Activated naive CD4-positive, alpha-beta T cell treated with anti-CD3 and anti-CD28 coated beads, Interleukin-2, amount 10 ng/mL, durations not matched to agents 5 hours and 36 hours (primary cell): ENCODE data around the gene EEF1A2. TPM values are rescaled to one million over a fixed set of nuclear protein-coding genes. Genes with fewer than 3 reads are reported as not detected.

Experiments
- total RNA-seq, 2 experiments: library from RNA; stranded (reverse); gene quantifications; one replicate each; pipeline ENCODE4 v1.2.3, GENCODE V29; 2021

EEF1A2 gene
- under 1 TPM; 0.19 to 0.88 TPM for total RNA-seq

GRCh38 chr20:63498960-63499337 lies at the start of gene EEF1A2:
EEF1A2 (minus strand) TSS chr20:63499083; CDS start chr20:63497763, 1,320 bp downstream.

DNA sequence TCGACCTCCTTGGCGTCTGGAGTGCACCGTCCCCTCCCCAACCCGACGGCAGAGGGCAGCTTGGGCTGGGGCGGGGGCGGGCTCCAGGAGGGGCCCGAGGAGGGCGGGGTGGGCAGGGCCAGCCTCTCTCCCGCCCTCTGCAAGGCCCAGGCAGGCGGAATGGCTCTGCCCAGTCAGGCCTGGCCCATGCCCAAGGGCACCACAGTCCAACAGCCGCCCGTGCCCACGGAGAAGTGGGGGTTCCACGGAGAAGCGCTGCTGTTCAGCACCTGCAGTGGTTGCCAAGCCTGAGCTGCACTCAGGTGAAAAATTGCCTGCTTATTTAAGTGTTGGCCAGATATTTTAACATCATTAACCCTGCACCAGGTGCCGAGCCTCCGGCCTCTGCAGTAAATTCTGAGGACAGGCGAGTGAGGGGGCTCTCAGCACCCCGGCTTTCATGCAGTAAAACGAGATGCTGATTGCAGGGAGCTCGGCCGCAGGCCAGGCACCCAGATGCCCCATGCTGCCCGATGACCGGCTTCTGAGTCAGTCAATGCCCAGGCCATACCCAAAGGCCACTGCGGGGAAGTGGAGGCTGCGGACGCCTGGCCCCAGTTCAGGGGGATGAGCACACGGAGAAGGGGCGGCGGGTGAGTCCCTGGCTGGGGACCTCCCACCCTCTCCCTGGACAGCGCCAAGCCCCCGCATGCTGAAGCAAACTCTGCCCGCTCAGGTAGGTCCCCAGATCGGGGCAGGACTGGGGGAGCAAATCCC lies 49.0 kb upstream of the EEF1A2 start, which contains the start of gene SRMS:
SRMS (minus strand) TSS at position 25 of the 756 bp plus-strand sequence. CDS start 286 bp downstream, outside the sequence.

DNA sequence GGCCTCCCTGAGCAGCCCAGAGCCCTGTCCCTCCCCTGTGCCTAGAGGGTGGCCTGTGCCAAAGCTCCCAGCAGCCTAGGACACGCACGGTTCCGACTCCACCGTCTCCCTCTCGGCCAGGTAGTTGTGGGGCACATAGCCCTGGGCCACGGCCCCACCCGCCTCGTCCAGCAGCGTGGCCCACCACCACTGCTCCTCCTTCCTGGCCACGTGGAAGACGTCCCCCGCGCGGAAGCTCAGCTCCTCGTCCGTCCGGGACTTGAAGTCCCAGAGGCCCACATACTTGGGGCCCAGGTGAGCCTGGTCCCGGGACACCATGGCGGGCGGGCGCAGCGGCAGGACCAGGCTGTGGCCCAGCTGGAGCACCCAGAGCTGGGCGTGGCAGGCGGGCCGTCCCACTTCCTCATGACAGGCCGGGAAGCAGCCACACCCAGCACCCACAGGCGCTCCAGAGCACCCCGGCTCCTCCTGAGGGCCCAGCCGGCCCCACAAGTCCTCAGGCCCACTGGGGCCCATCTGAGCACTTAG lies 38.2 kb upstream of the EEF1A2 start, which contains the start of gene PTK6:
PTK6 (minus strand) TSS at position 380 of the 528 bp plus-strand sequence; CDS start at position 318, 62 bp downstream.

GRCh38 chr20:63520504-63520933 lies 21.6 kb upstream of the EEF1A2 start, which contains the start of gene PPDPF:
PPDPF (plus strand) TSS chr20:63520765; CDS start chr20:63521309, 544 bp downstream.

GRCh38 chr20:63471981-63472831 lies 26.7 kb downstream of the EEF1A2 start, which contains the start of gene KCNQ2:
KCNQ2 (minus strand) TSS chr20:63472655; CDS start chr20:63472463, 192 bp downstream.

Other genes with a start within 250 kb of the EEF1A2 start
- gene NKAIN4, start 244.6 kb downstream of the EEF1A2 start, total RNA-seq: not detected
- gene ARFGAP1, start 226.3 kb downstream of the EEF1A2 start, total RNA-seq: 10 to 100 TPM; 80.6 to 85.3 TPM
- not detected for gene COL20A1, start 205.9 kb downstream of the EEF1A2 start, total RNA-seq
- gene CHRNA4, start 137.7 kb downstream of the EEF1A2 start, total RNA-seq: not detected
- gene KCNQ2, start 26.4 kb downstream of the EEF1A2 start, total RNA-seq: not detected
- 100 to 1,000 TPM; 221 to 231 TPM for gene PPDPF, start 21.7 kb upstream of the EEF1A2 start, total RNA-seq
- under 1 TPM; 0.48 to 0.50 TPM for gene PTK6, start 38.3 kb upstream of the EEF1A2 start, total RNA-seq
- not detected for gene SRMS, start 48.7 kb upstream of the EEF1A2 start, total RNA-seq
- gene FNDC11, start 55.1 kb upstream of the EEF1A2 start, total RNA-seq: under 1 TPM; 0.50 to 0.63 TPM
- gene HELZ2, start 75.2 kb upstream of the EEF1A2 start, total RNA-seq: 10 to 100 TPM; 19.9 to 24.5 TPM
- 10 to 100 TPM; 17.0 to 17.6 TPM for gene GMEB2, start 128.0 kb upstream of the EEF1A2 start, total RNA-seq
- gene STMN3, start 154.3 kb upstream of the EEF1A2 start, total RNA-seq: 10 to 100 TPM; 48.9 to 49.7 TPM
- gene RTEL1, start 159.2 kb upstream of the EEF1A2 start, total RNA-seq: 10 to 100 TPM; 38.1 to 39.2 TPM
- not detected for gene TNFRSF6B, start 197.6 kb upstream of the EEF1A2 start, total RNA-seq
- gene ARFRP1, start 208.9 kb upstream of the EEF1A2 start, total RNA-seq: 10 to 100 TPM; 58.1 to 59.4 TPM
- 10 to 100 TPM; 40.7 to 41.1 TPM for gene ZGPAT, start 209.0 kb upstream of the EEF1A2 start, total RNA-seq
- 100 to 1,000 TPM; 290 to 295 TPM for gene LIME1, start 237.6 kb upstream of the EEF1A2 start, total RNA-seq
- gene SLC2A4RG, start 240.7 kb upstream of the EEF1A2 start, total RNA-seq: 100 to 1,000 TPM in 1 of 2 experiments, 10 to 100 TPM in 1; 98.4 to 104 TPM